Esophagus squamous epithelium (tissue), 5 donors: Measurements from ENCODE around the gene SLC38A1. TPM values are rescaled to one million over a fixed set of nuclear protein-coding genes. Genes with fewer than 3 reads are reported as not detected.
A peak's percentile ranks its signal among the peaks of the same experiment; 100 is the strongest.

ENCODE experiments used
- DNase-seq: peaks from one replicate; lab custom pipeline; 2025; lab: John Stamatoyannopoulos, UW
- H3K27ac ChIP-seq, 4 donors: fragments of 200-600 bp; sonication (generic); one replicate each; pipeline ENCODE4 v1.5.1; 2016 to 2019; ENCODE audit warnings: mild to moderate bottlenecking in 1 of 4
- H3K27me3 ChIP-seq, 4 donors: fragments of 200-600 bp; sonication (generic); 1 replicate in 3 of 4; 2 replicates in 1 of 4; pipeline versions ENCODE4 v1.5.1 to v1.6.0; 2017 to 2021; ENCODE audit warnings: antibody characterized with exemption in 1 of 4
- H3K36me3 ChIP-seq, 3 donors: fragments of 200-600 bp; sonication (generic); one replicate each; pipeline ENCODE4 v1.5.1; 2016 to 2019
- H3K4me1 ChIP-seq, 3 donors: fragments of 200-600 bp; sonication (generic); one replicate each; pipeline ENCODE4 v1.5.1; 2017 to 2019
- H3K4me3 ChIP-seq, 4 donors: fragments of 200-600 bp; sonication (generic); 1 replicate in 3 of 4; 2 replicates in 1 of 4; pipeline ENCODE4 v1.5.1; 2016 to 2019; ENCODE audit warnings: mild to moderate bottlenecking in 2 of 4, moderate library complexity in 1 of 4
- H3K9me3 ChIP-seq, 3 donors: fragments of 200-600 bp; sonication (generic); one replicate each; pipeline ENCODE4 v1.5.1; 2016 to 2019
- CTCF ChIP-seq, 6 experiments: fragments of 450-650 bp in 4 of 6; fragments of 200-600 bp in 2 of 6; sonication (generic) in 2 of 6; IDR thresholded peaks; one replicate each; pipeline ENCODE4 v1.5.1; 2016 to 2019; ENCODE audit warnings: antibody characterized with exemption in 6 of 6, mild to moderate bottlenecking in 4 of 6, moderate library complexity in 4 of 6
- POLR2A ChIP-seq, 4 donors: fragments of 450-650 bp; IDR thresholded peaks; one replicate each; pipeline ENCODE4 v1.6.1; 2017; ENCODE audit warnings: antibody characterized with exemption in 4 of 4, mild to moderate bottlenecking in 4 of 4, moderate library complexity in 3 of 4
- WGBS, 2 donors: methylation state at CpG; one replicate each; pipeline ENCODE4 v1.1.5; 2018; 5-methylcytosine and 5-hydroxymethylcytosine counted together
- intact Hi-C: fragments of 100-400 bp; cut with DNase I; formaldehyde crosslinking; loops from one replicate; pipeline ENCODE4 v1.15.0; 2022
- total RNA-seq, 4 donors: library from RNA; depleted of rRNA; stranded (reverse); fragments of >200 nt; gene quantifications; one replicate each; pipeline ENCODE4 v1.1.0, GENCODE V29; 2016
- donor health status: DM: yes; HTN: yes; CAD: no.

The SLC38A1 gene
- total RNA-seq, 4 donors from 2014 or later = 23.3 to 88.7 (median 73.3) TPM

- H3K27ac ChIP-seq = no peak overlapping the region
- H3K4me1 ChIP-seq = peaks cover 0 to 9% (median 0%) of the 10 kb centered on the region in 3 donors
- 45 to 64% methylated on average over 2 of the region's 2 CpGs for WGBS, 2 donors
- intact Hi-C loops = no loop called here
- H3K27me3 ChIP-seq = no peaks in the 10 kb centered on the region
- no peak overlapping the region for H3K4me3 ChIP-seq
- TF ChIP-seq CTCF (IDR thresholded peaks at IDR 0.05) (no peak), POLR2A (IDR thresholded peaks at IDR 0.05) (no peak)
- no peaks in the 10 kb centered on the region for H3K9me3 ChIP-seq
- no peak for DNase-seq
- peaks cover 0 to 24% (median 0%) of the 10 kb centered on the region in 3 donors for H3K36me3 ChIP-seq
These were observed 35.4 kb downstream of the SLC38A1 start for GRCh38 chr12:46233423-46233822.

GRCh38 chr12:46230983-46231382 lies 37.9 kb downstream of the SLC38A1 start:
- no peaks in the 10 kb centered on the region for H3K27me3 ChIP-seq
- intact Hi-C loops = no loop called here
- WGBS, 2 donors = 78 to 88% methylated on average over 5 of the region's 5 CpGs
- H3K4me3 ChIP-seq = no peak overlapping the region
- H3K36me3 ChIP-seq = peaks cover 0 to 29% (median 0%) of the 10 kb centered on the region in 3 donors
- no peak for TF ChIP-seq POLR2A (IDR thresholded peaks at IDR 0.05)
- no peak for TF ChIP-seq CTCF (IDR thresholded peaks at IDR 0.05)
- H3K4me1 ChIP-seq = peaks cover 0 to 24% (median 0%) of the 10 kb centered on the region in 3 donors
- no peak for DNase-seq
- no peaks in the 10 kb centered on the region for H3K9me3 ChIP-seq
- H3K27ac ChIP-seq = no peak overlapping the region

GRCh38 chr12:46230306-46230705 lies 38.5 kb downstream of the SLC38A1 start:
- H3K27ac ChIP-seq = no peak overlapping the region
- no peaks in the 10 kb centered on the region for H3K27me3 ChIP-seq
- no peaks in the 10 kb centered on the region for H3K9me3 ChIP-seq
- H3K4me1 ChIP-seq = peaks cover 0 to 26% (median 0%) of the 10 kb centered on the region in 3 donors
- H3K4me3 ChIP-seq = no peak overlapping the region
- TF ChIP-seq CTCF (IDR thresholded peaks at IDR 0.05) (no peak), POLR2A (IDR thresholded peaks at IDR 0.05) (no peak)
- peaks cover 0 to 29% (median 0%) of the 10 kb centered on the region in 3 donors for H3K36me3 ChIP-seq
- WGBS, 2 donors = 88 to 97% methylated on average over 2 of the region's 2 CpGs
- DNase-seq = no peak
- intact Hi-C loops = no loop called here

GRCh38 chr12:46227616-46228015 lies 41.2 kb downstream of the SLC38A1 start:
- Histone ChIP-seq H3K27me3 (no peaks in the 10 kb centered on the region), H3K9me3 (no peaks in the 10 kb centered on the region), H3K4me3 (no peak overlapping the region), H3K4me1 (peaks cover 3 to 42% (median 3%) of the 10 kb centered on the region in 3 donors), H3K36me3 (peaks cover 0 to 29% (median 0%) of the 10 kb centered on the region in 3 donors), H3K27ac (no peak overlapping the region)
- WGBS, 2 donors = 67 to 70% methylated on average over 2 of the region's 2 CpGs
- DNase-seq = no peak
- TF ChIP-seq CTCF (IDR thresholded peaks at IDR 0.05) (no peak), POLR2A (IDR thresholded peaks at IDR 0.05) (no peak)
- intact Hi-C loops = no loop called here

GRCh38 chr12:46224386-46224785 lies 44.5 kb downstream of the SLC38A1 start:
- Histone ChIP-seq H3K27me3 (no peaks in the 10 kb centered on the region), H3K9me3 (no peaks in the 10 kb centered on the region), H3K36me3 (peaks cover 0 to 12% (median 0%) of the 10 kb centered on the region in 3 donors), H3K4me3 (no peak overlapping the region), H3K4me1 (peaks cover 3 to 69% (median 24%) of the 10 kb centered on the region in 3 donors), H3K27ac (peak overlapping the region in 3 of 4 donors; percentile 1 to 58 (median 53))
- no peak for DNase-seq
- 31 to 63% methylated on average over 1 of the region's 1 CpG for WGBS, 2 donors
- no peak for TF ChIP-seq POLR2A (IDR thresholded peaks at IDR 0.05)
- no peak for TF ChIP-seq CTCF (IDR thresholded peaks at IDR 0.05)
- intact Hi-C loops = no loop called here
